Large intestine (tissue), 3 donors: ENCODE measurements around the gene PTBP1. TPM values are rescaled to one million over a fixed set of nuclear protein-coding genes. Genes with fewer than 3 reads are reported as not detected.
"Not testable (repeated sequence)": the region's sequence is repeated elsewhere in the genome, so short reads cannot be mapped to it uniquely, and the experiment has no call there.

ENCODE experiments used
- DNase-seq, 2 donors: peaks; one replicate each; pipeline versions ENCODE4 v3.0.0 to v3.0.0-alpha.2; 2013
- H3K27ac ChIP-seq: one replicate; pipeline ENCODE4 v1.5.1; 2013; ENCODE audit warnings: low read length
- H3K27me3 ChIP-seq: 2 replicates; pipeline ENCODE4 v1.6.1; 2013; ENCODE audit warnings: low read length; ENCODE audit not compliant: control insufficient read depth, insufficient read depth
- H3K36me3 ChIP-seq: 2 replicates; pipeline ENCODE4 v1.6.1; 2013; ENCODE audit warnings: low read length; ENCODE audit not compliant: control insufficient read depth, insufficient read depth
- H3K4me1 ChIP-seq: one replicate; pipeline ENCODE4 v1.6.1; 2013; ENCODE audit warnings: low read length; ENCODE audit not compliant: control insufficient read depth, insufficient read depth
- H3K4me3 ChIP-seq: one replicate; pipeline ENCODE4 v1.5.1; 2013; ENCODE audit warnings: low read length
- H3K9me3 ChIP-seq: one replicate; pipeline ENCODE4 v1.6.1; 2013; ENCODE audit warnings: mild to moderate bottlenecking, low read depth, low read length, moderate library complexity; ENCODE audit not compliant: control insufficient read depth
- WGBS: methylation state at CpG from one replicate; pipeline ENCODE4 v1.1.5; 2013; ENCODE audit warnings: low lambda C conversion rate; ENCODE audit not compliant: insufficient coverage; 5-methylcytosine and 5-hydroxymethylcytosine counted together
- polyA plus RNA-seq: library from polyadenylated mRNA; unstranded; fragments of 120-200 nt; gene quantifications from one replicate; pipeline ENCODE4 v1.2.1, GENCODE V29; 2013

PTBP1 gene
- polyA plus RNA-seq, 1 donor = 240 TPM

- not testable (repeated sequence) for H3K27ac ChIP-seq, H3K4me3 ChIP-seq, DNase-seq, H3K9me3 ChIP-seq, H3K4me1 ChIP-seq, H3K36me3 ChIP-seq
- peaks cover 23% of the 10 kb centered on the region for H3K27me3 ChIP-seq
- no CpG with 5 or more reads among the region's 5 CpGs for WGBS
Observed at GRCh38 chr19:820212-820611, 23.0 kb downstream of the PTBP1 start.

- H3K4me3 ChIP-seq = peak overlapping the region; percentile 10
Observed at GRCh38 chr19:821231-821824, 24.1 kb downstream of the PTBP1 start.

GRCh38 chr19:821825-822503 lies 24.7 kb downstream of the PTBP1 start, which contains the start of gene PLPPR3:
TSS of gene PLPPR3 (minus strand) at chr19:821955. CDS start at chr19:821559, 396 bp downstream.
- Histone ChIP-seq H3K4me3 (peak within 1 kb of the TSS; percentile 10), H3K9me3 (no peaks in the 10 kb centered on the region), H3K36me3 (no peaks in the 10 kb centered on the region), H3K27ac (no peak within 1 kb of the TSS), H3K4me1 (no peaks in the 10 kb centered on the region), H3K27me3 (peaks cover 26% of the 10 kb centered on the region)
- DNase-seq = no peak
- WGBS = no CpG with 5 or more reads among the region's 86 CpGs

More at GRCh38 chr19:821231-821824, 24.1 kb downstream of the PTBP1 start:
- peaks cover 26% of the 10 kb centered on the region for H3K27me3 ChIP-seq
- no peaks in the 10 kb centered on the region for H3K4me1 ChIP-seq
- H3K27ac ChIP-seq = no peak overlapping the region
- H3K9me3 ChIP-seq = peaks cover 4% of the 10 kb centered on the region
- no peak for DNase-seq
- no CpG with 5 or more reads among the region's 64 CpGs for WGBS
- no peaks in the 10 kb centered on the region for H3K36me3 ChIP-seq

- no peaks in the 10 kb centered on the region for H3K36me3 ChIP-seq
- H3K4me1 ChIP-seq = no peaks in the 10 kb centered on the region
- peaks cover 26% of the 10 kb centered on the region for H3K27me3 ChIP-seq
- H3K9me3 ChIP-seq = no peaks in the 10 kb centered on the region
- DNase-seq = no peak
- no CpG with 5 or more reads among the region's 12 CpGs for WGBS
- no peak overlapping the region for H3K4me3 ChIP-seq
- no peak overlapping the region for H3K27ac ChIP-seq
Observed at GRCh38 chr19:823565-824121, 26.4 kb downstream of the PTBP1 start.

GRCh38 chr19:824885-825284 lies 27.6 kb downstream of the PTBP1 start:
- DNase-seq = no peak
- Histone ChIP-seq H3K36me3 (no peaks in the 10 kb centered on the region), H3K27me3 (peaks cover 30% of the 10 kb centered on the region), H3K4me1 (no peaks in the 10 kb centered on the region), H3K4me3 (no peak overlapping the region), H3K27ac (no peak overlapping the region), H3K9me3 (no peaks in the 10 kb centered on the region)
- no CpG with 5 or more reads among the region's 15 CpGs for WGBS

GRCh38 chr19:825897-826644 lies 28.8 kb downstream of the PTBP1 start:
- DNase-seq = no peak
- Histone ChIP-seq H3K36me3 (no peaks in the 10 kb centered on the region), H3K4me1 (no peaks in the 10 kb centered on the region), H3K27me3 (peaks cover 27% of the 10 kb centered on the region), H3K4me3 (no peak overlapping the region), H3K27ac (no peak overlapping the region), H3K9me3 (no peaks in the 10 kb centered on the region)
- 63% methylated on average over 2 of the region's 19 CpGs for WGBS

- Histone ChIP-seq H3K36me3 (no peaks in the 10 kb centered on the region), H3K27ac (no peak overlapping the region), H3K4me3 (no peak overlapping the region), H3K4me1 (no peaks in the 10 kb centered on the region), H3K27me3 (peaks cover 36% of the 10 kb centered on the region), H3K9me3 (peaks cover 3% of the 10 kb centered on the region)
- no CpG with 5 or more reads among the region's 11 CpGs for WGBS
- no peak for DNase-seq
Observed at GRCh38 chr19:827314-827709, 30.1 kb downstream of the PTBP1 start.

- H3K27ac ChIP-seq = no peak within 1 kb of the TSS
- H3K27me3 ChIP-seq = peaks cover 33% of the 10 kb centered on the region
- DNase-seq = no peak
- H3K9me3 ChIP-seq = peaks cover 3% of the 10 kb centered on the region
- H3K36me3 ChIP-seq = no peaks in the 10 kb centered on the region
- WGBS = no CpG with 5 or more reads among the region's 33 CpGs
- no peak within 1 kb of the TSS for H3K4me3 ChIP-seq
- no peaks in the 10 kb centered on the region for H3K4me1 ChIP-seq
Observed at GRCh38 chr19:827710-828321, 30.6 kb downstream of the PTBP1 start, which contains the start of gene AZU1. TSS of gene AZU1 (plus strand) at chr19:827837. CDS start at chr19:827847, 10 bp downstream.

- no peak overlapping the region for H3K4me3 ChIP-seq
- no peaks in the 10 kb centered on the region for H3K36me3 ChIP-seq
- DNase-seq = no peak
- no peak overlapping the region for H3K27ac ChIP-seq
- 47% methylated on average over 2 of the region's 18 CpGs for WGBS
- H3K9me3 ChIP-seq = peaks cover 3% of the 10 kb centered on the region
- no peaks in the 10 kb centered on the region for H3K4me1 ChIP-seq
- peaks cover 24% of the 10 kb centered on the region for H3K27me3 ChIP-seq
Observed at GRCh38 chr19:829129-829758, 32.0 kb downstream of the PTBP1 start.
